HepG2 (cell line): Measurements from ENCODE around the gene RGMA.

Source experiments
- HCFC1 ChIP-seq: fragments of 150-350 bp; IDR thresholded peaks from 2 replicates; pipeline ENCODE4 v1.6.1; 2014; ENCODE audit warnings: low read depth, low read length
- TCF7L2 ChIP-seq: IDR thresholded peaks from 2 replicates; pipeline ENCODE4 v1.6.1; 2011; ENCODE audit warnings: mild to moderate bottlenecking, low read depth, low read length, moderate library complexity
- ZBTB7A ChIP-seq: sonication (generic); formaldehyde crosslinking; IDR thresholded peaks from 2 replicates; pipeline ENCODE4 v1.8.0; 2022; ENCODE audit warnings: mild to moderate bottlenecking, missing genetic modification reagents
- ZNF563 ChIP-seq: sonication (generic); formaldehyde crosslinking; IDR thresholded peaks from 2 replicates; pipeline ENCODE4 v1.8.0; 2022; ENCODE audit warnings: mild to moderate bottlenecking, moderate library complexity, missing genetic modification reagents
- ZNF775 ChIP-seq: sonication (generic); formaldehyde crosslinking; IDR thresholded peaks from 2 replicates; pipeline ENCODE4 v1.4.0; 2020; ENCODE audit warnings: missing genetic modification reagents, mild to moderate bottlenecking, moderate library complexity, borderline replicate concordance
- TF ChIP-seq, protein P1 (sequence below): sonication (generic); formaldehyde crosslinking; IDR thresholded peaks from 2 replicates; pipeline ENCODE4 v1.4.0; 2020; ENCODE audit warnings: mild to moderate bottlenecking, missing genetic modification reagents, borderline replicate concordance
- TF ChIP-seq, protein P2 (sequence below): sonication (generic); formaldehyde crosslinking; IDR thresholded peaks from 2 replicates; pipeline ENCODE4 v1.5.0; 2020; ENCODE audit warnings: mild to moderate bottlenecking, missing genetic modification reagents, moderate library complexity
- TF ChIP-seq, protein P3 (sequence below): fragments of 450-650 bp; IDR thresholded peaks from 2 replicates; pipeline ENCODE4 v1.6.1; 2017; ENCODE audit warnings: mild to moderate bottlenecking

DNA sequence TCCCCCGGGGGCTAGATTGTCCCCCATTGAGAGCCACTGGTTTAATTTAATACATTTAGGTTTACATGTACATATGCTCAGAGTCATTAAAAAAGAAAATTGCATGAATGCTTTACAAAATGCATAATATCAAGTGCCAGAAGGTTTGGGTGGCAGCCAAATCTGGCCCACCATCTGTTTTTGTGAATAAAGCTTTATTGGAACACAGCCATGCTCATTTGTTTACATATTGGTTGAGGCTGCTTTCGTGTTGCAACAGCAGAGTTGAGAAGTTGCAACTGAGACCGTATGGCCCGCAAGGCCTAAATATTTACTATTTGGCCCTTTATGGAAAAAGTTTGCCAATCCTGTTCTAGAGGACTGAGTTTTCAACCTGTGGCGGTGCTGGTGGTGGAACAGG is 32.1 kb upstream of the RGMA start:
- TF ChIP-seq, protein P1, sequence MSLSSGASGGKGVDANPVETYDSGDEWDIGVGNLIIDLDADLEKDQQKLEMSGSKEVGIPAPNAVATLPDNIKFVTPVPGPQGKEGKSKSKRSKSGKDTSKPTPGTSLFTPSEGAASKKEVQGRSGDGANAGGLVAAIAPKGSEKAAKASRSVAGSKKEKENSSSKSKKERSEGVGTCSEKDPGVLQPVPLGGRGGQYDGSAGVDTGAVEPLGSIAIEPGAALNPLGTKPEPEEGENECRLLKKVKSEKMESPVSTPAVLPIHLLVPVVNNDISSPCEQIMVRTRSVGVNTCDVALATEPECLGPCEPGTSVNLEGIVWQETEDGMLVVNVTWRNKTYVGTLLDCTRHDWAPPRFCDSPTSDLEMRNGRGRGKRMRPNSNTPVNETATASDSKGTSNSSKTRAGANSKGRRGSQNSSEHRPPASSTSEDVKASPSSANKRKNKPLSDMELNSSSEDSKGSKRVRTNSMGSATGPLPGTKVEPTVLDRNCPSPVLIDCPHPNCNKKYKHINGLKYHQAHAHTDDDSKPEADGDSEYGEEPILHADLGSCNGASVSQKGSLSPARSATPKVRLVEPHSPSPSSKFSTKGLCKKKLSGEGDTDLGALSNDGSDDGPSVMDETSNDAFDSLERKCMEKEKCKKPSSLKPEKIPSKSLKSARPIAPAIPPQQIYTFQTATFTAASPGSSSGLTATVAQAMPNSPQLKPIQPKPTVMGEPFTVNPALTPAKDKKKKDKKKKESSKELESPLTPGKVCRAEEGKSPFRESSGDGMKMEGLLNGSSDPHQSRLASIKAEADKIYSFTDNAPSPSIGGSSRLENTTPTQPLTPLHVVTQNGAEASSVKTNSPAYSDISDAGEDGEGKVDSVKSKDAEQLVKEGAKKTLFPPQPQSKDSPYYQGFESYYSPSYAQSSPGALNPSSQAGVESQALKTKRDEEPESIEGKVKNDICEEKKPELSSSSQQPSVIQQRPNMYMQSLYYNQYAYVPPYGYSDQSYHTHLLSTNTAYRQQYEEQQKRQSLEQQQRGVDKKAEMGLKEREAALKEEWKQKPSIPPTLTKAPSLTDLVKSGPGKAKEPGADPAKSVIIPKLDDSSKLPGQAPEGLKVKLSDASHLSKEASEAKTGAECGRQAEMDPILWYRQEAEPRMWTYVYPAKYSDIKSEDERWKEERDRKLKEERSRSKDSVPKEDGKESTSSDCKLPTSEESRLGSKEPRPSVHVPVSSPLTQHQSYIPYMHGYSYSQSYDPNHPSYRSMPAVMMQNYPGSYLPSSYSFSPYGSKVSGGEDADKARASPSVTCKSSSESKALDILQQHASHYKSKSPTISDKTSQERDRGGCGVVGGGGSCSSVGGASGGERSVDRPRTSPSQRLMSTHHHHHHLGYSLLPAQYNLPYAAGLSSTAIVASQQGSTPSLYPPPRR (CRISPR knock-in tag): no peak
- no peak for TF ChIP-seq TCF7L2
- TF ChIP-seq, protein P2, sequence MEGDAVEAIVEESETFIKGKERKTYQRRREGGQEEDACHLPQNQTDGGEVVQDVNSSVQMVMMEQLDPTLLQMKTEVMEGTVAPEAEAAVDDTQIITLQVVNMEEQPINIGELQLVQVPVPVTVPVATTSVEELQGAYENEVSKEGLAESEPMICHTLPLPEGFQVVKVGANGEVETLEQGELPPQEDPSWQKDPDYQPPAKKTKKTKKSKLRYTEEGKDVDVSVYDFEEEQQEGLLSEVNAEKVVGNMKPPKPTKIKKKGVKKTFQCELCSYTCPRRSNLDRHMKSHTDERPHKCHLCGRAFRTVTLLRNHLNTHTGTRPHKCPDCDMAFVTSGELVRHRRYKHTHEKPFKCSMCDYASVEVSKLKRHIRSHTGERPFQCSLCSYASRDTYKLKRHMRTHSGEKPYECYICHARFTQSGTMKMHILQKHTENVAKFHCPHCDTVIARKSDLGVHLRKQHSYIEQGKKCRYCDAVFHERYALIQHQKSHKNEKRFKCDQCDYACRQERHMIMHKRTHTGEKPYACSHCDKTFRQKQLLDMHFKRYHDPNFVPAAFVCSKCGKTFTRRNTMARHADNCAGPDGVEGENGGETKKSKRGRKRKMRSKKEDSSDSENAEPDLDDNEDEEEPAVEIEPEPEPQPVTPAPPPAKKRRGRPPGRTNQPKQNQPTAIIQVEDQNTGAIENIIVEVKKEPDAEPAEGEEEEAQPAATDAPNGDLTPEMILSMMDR (CRISPR knock-in tag): no peak
- TF ChIP-seq, protein P3, sequence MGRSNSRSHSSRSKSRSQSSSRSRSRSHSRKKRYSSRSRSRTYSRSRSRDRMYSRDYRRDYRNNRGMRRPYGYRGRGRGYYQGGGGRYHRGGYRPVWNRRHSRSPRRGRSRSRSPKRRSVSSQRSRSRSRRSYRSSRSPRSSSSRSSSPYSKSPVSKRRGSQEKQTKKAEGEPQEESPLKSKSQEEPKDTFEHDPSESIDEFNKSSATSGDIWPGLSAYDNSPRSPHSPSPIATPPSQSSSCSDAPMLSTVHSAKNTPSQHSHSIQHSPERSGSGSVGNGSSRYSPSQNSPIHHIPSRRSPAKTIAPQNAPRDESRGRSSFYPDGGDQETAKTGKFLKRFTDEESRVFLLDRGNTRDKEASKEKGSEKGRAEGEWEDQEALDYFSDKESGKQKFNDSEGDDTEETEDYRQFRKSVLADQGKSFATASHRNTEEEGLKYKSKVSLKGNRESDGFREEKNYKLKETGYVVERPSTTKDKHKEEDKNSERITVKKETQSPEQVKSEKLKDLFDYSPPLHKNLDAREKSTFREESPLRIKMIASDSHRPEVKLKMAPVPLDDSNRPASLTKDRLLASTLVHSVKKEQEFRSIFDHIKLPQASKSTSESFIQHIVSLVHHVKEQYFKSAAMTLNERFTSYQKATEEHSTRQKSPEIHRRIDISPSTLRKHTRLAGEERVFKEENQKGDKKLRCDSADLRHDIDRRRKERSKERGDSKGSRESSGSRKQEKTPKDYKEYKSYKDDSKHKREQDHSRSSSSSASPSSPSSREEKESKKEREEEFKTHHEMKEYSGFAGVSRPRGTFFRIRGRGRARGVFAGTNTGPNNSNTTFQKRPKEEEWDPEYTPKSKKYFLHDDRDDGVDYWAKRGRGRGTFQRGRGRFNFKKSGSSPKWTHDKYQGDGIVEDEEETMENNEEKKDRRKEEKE: no peak
- no peak for TF ChIP-seq ZNF563 (CRISPR knock-in tag)
- no peak for TF ChIP-seq HCFC1
- no peak for TF ChIP-seq ZBTB7A (CRISPR knock-in tag)
- TF ChIP-seq ZNF775 (CRISPR knock-in tag): no peak
